GM23338 (cell line): ENCODE results near the gene C6orf47. TPM values are rescaled to one million over a fixed set of nuclear protein-coding genes. Genes with fewer than 3 reads are reported as not detected.

Source experiments
- ATAC-seq: fragments of 200-7000 bp; cut with Tn5 transposase; 3 replicates; pipeline ENCODE4 v1.9.1; 2020
- DNase-seq: peaks from one replicate; pipeline ENCODE4 v3.0.0-alpha.2; 2015; ENCODE audit warnings: low spot score
- H2AFZ ChIP-seq: fragments of 200-600 bp; sonication (generic); 2 replicates; pipeline ENCODE4 v1.8.0; 2016; ENCODE audit warnings: antibody characterized with exemption, mild to moderate bottlenecking, moderate library complexity
- H3F3A ChIP-seq: fragments of 200-600 bp; sonication (generic); replicated peaks from 2 replicates; pipeline ENCODE4 v1.8.0; 2017; ENCODE audit warnings: antibody characterized with exemption, mixed run types, low read depth
- H3K27ac ChIP-seq: fragments of 200-600 bp; sonication (generic); 2 replicates; pipeline ENCODE4 v1.6.1; 2016; ENCODE audit warnings: low read depth
- H3K27me3 ChIP-seq: fragments of 200-600 bp; sonication (generic); 2 replicates; pipeline ENCODE4 v1.8.0; 2016; ENCODE audit warnings: mild to moderate bottlenecking, mixed run types, moderate library complexity; ENCODE audit not compliant: insufficient read depth
- H3K36me3 ChIP-seq: fragments of 200-600 bp; sonication (generic); 2 replicates; pipeline ENCODE4 v1.8.0; 2016; ENCODE audit warnings: mild to moderate bottlenecking; ENCODE audit not compliant: insufficient read depth
- H3K4me1 ChIP-seq: fragments of 200-600 bp; sonication (generic); 2 replicates; pipeline ENCODE4 v1.8.0; 2016; ENCODE audit warnings: mild to moderate bottlenecking, moderate library complexity; ENCODE audit not compliant: insufficient read depth
- H3K4me2 ChIP-seq: fragments of 200-600 bp; sonication (generic); 2 replicates; pipeline ENCODE4 v1.7.1; 2017; ENCODE audit warnings: mixed run types
- H3K4me3 ChIP-seq: fragments of 200-600 bp; sonication (generic); 2 replicates; pipeline ENCODE4 v1.6.1; 2016; ENCODE audit warnings: mixed run types
- H3K79me2 ChIP-seq: fragments of 200-600 bp; sonication (generic); replicated peaks from 2 replicates; pipeline ENCODE4 v1.8.0; 2017; ENCODE audit warnings: mild to moderate bottlenecking; ENCODE audit not compliant: insufficient read depth
- H3K9me2 ChIP-seq: fragments of 200-600 bp; sonication (generic); 2 replicates; pipeline ENCODE4 v1.8.0; 2017; ENCODE audit not compliant: insufficient read depth
- H4K20me1 ChIP-seq: fragments of 200-600 bp; sonication (generic); replicated peaks from 2 replicates; pipeline ENCODE4 v1.8.0; 2017; ENCODE audit warnings: mild to moderate bottlenecking; ENCODE audit not compliant: insufficient read depth
- H3K27ac Mint-ChIP-seq: 2 replicates; pipeline ENCODE4 v1.8.0; 2020; ENCODE audit warnings: inconsistent platforms, mild to moderate bottlenecking, moderate library complexity, mixed read lengths
- H3K27me3 Mint-ChIP-seq: 3 replicates; pipeline ENCODE4 v1.8.0; 2022; ENCODE audit warnings: low read depth, mild to moderate bottlenecking, moderate library complexity, mixed read lengths, inconsistent platforms; ENCODE audit not compliant: insufficient read depth, poor library complexity
- H3K36me3 Mint-ChIP-seq: 3 replicates; pipeline ENCODE4 v1.8.0; 2021; ENCODE audit warnings: low read depth, mild to moderate bottlenecking, inconsistent platforms, moderate library complexity, mixed read lengths
- H3K4me1 Mint-ChIP-seq: 3 replicates; pipeline ENCODE4 v1.8.0; 2020; ENCODE audit warnings: mild to moderate bottlenecking, inconsistent platforms, mixed read lengths
- H3K4me3 Mint-ChIP-seq: 3 replicates; pipeline ENCODE4 v1.8.0; 2021; ENCODE audit warnings: moderate library complexity, mild to moderate bottlenecking, inconsistent platforms, mixed read lengths
- H3K9me3 Mint-ChIP-seq: 3 replicates; pipeline ENCODE4 v1.8.0; 2020; ENCODE audit warnings: moderate library complexity, mild to moderate bottlenecking, inconsistent platforms, mixed read lengths
- EZH2 ChIP-seq: fragments of 200-600 bp; sonication (generic); IDR thresholded peaks from one replicate; pipeline ENCODE4 v1.8.0; 2017; ENCODE audit warnings: antibody characterized with exemption, mild to moderate bottlenecking, low read depth; ENCODE audit not compliant: unreplicated experiment
- JUNB ChIP-seq: IDR thresholded peaks from one replicate; pipeline ENCODE4 v1.6.1; 2016; ENCODE audit warnings: antibody characterized with exemption; ENCODE audit not compliant: unreplicated experiment
- NANOG ChIP-seq: IDR thresholded peaks from 2 replicates; pipeline ENCODE4 v1.6.1; 2016; ENCODE audit warnings: antibody characterized with exemption, borderline replicate concordance
- ZNF462 ChIP-seq: fragments of 250-450 bp; sonication (Bioruptor Pico); IDR thresholded peaks from 2 replicates; pipeline ENCODE4 v1.5.0; 2020; ENCODE audit warnings: mild to moderate bottlenecking, moderate library complexity
- polyA plus RNA-seq: library from polyadenylated mRNA; unstranded; fragments of >200 nt; fragmentation: Nextera tagmentation; extraction: Ambion mirVana; gene quantifications from 2 replicates; pipeline ENCODE4 v1.2.1, GENCODE V29; 2016
- total RNA-seq: library from RNA; depleted of rRNA; stranded (reverse); fragments of >200 nt; shearing (Covaris generic); gene quantifications from 2 replicates; pipeline ENCODE4 v1.2.3, GENCODE V29; 2014

C6orf47 gene
- total and polyA plus RNA-seq, 2 experiments from 2014 or later = 9.4 to 12.8 TPM

- ATAC-seq (no peak), DNase-seq (no peak)
- Mint-ChIP-seq H3K4me1 (no peaks in the 10 kb centered on the region), H3K9me3 (no peaks in the 10 kb centered on the region), H3K27me3 (peaks cover 6% of the 10 kb centered on the region), H3K4me3 (no peak overlapping the region; the same call in 2 of the 3 replicates), H3K36me3 (peaks cover 86% of the 10 kb centered on the region), H3K27ac (no peak overlapping the region)
- Histone ChIP-seq H3K36me3 (peaks cover 54% of the 10 kb centered on the region), H3K79me2 (no peaks in the 10 kb centered on the region), H3K4me1 (no peaks in the 10 kb centered on the region), H3K4me3 (no peak overlapping the region), H2AFZ (no peak overlapping the region), H3K27ac (peak overlapping the region; percentile 80), H4K20me1 (peaks cover 25% of the 10 kb centered on the region), H3K4me2 (no peak overlapping the region), H3F3A (peaks cover 55% of the 10 kb centered on the region), H3K9me2 (no peaks in the 10 kb centered on the region), H3K27me3 (no peaks in the 10 kb centered on the region)
- TF ChIP-seq NANOG (no peak), JUNB (no peak), ZNF462 (CRISPR knock-in tag) (no peak)
Observed at GRCh38 chr6:31639043-31639442, 21.5 kb downstream of the C6orf47 start.

- Histone ChIP-seq H3K4me3 (no peak overlapping the region), H3K9me2 (no peaks in the 10 kb centered on the region), H3K27ac (no peak overlapping the region), H3K4me1 (no peaks in the 10 kb centered on the region), H3K27me3 (no peaks in the 10 kb centered on the region), H3K79me2 (no peaks in the 10 kb centered on the region), H3K4me2 (no peak overlapping the region), H3F3A (peaks cover 72% of the 10 kb centered on the region), H4K20me1 (peaks cover 33% of the 10 kb centered on the region), H2AFZ (no peak overlapping the region), H3K36me3 (peaks cover 65% of the 10 kb centered on the region)
- Mint-ChIP-seq H3K27me3 (peaks cover 6% of the 10 kb centered on the region), H3K27ac (no peak overlapping the region), H3K36me3 (peaks cover 92% of the 10 kb centered on the region), H3K9me3 (no peaks in the 10 kb centered on the region), H3K4me1 (no peaks in the 10 kb centered on the region), H3K4me3 (no peak overlapping the region)
- DNase-seq (no peak), ATAC-seq (peak; percentile 9)
- no peak for TF ChIP-seq EZH2
Observed at GRCh38 chr6:31636698-31637596, 23.6 kb downstream of the C6orf47 start.
